HepG2 (cell line): ENCODE data around the gene MTSS2. TPM values are rescaled to one million over a fixed set of nuclear protein-coding genes. Genes with fewer than 3 reads are reported as not detected.

Experiments
- ATF1 ChIP-seq: IDR thresholded peaks from 2 replicates; pipeline ENCODE4 v1.6.1; 2016; ENCODE audit warnings: mild to moderate bottlenecking, control low read depth
- CAMTA2 ChIP-seq: sonication (generic); formaldehyde crosslinking; IDR thresholded peaks from 2 replicates; pipeline ENCODE4 v1.4.0; 2020; ENCODE audit warnings: mild to moderate bottlenecking, missing genetic modification reagents, borderline replicate concordance
- CREB3 ChIP-seq: sonication (generic); formaldehyde crosslinking; IDR thresholded peaks from 2 replicates; pipeline ENCODE4 v1.5.0; 2020; ENCODE audit warnings: missing genetic modification reagents
- DNMT1 ChIP-seq: sonication (generic); formaldehyde crosslinking; IDR thresholded peaks from 2 replicates; pipeline ENCODE4 v1.5.1; 2020; ENCODE audit warnings: mild to moderate bottlenecking, missing genetic modification reagents
- FOXC1 ChIP-seq: sonication (generic); formaldehyde crosslinking; IDR thresholded peaks from 2 replicates; pipeline ENCODE4 v1.8.0; 2022; ENCODE audit warnings: mild to moderate bottlenecking, missing genetic modification reagents, borderline replicate concordance
- HBP1 ChIP-seq: IDR thresholded peaks from 2 replicates; pipeline ENCODE4 v1.6.1; 2016; ENCODE audit warnings: low read depth, control low read depth
- HHEX ChIP-seq: IDR thresholded peaks from 2 replicates; pipeline ENCODE4 v1.6.1; 2016; ENCODE audit warnings: control low read depth
- PAX8 ChIP-seq: sonication (generic); formaldehyde crosslinking; IDR thresholded peaks from 2 replicates; pipeline ENCODE4 v1.8.0; 2022; ENCODE audit warnings: mild to moderate bottlenecking, missing genetic modification reagents, borderline replicate concordance
- PHF8 ChIP-seq: sonication (generic); formaldehyde crosslinking; IDR thresholded peaks from 2 replicates; pipeline ENCODE4 v1.5.0; 2020; ENCODE audit warnings: missing genetic modification reagents
- SETDB1 ChIP-seq: sonication (generic); formaldehyde crosslinking; IDR thresholded peaks from 2 replicates; pipeline ENCODE4 v1.5.1; 2020; ENCODE audit warnings: missing genetic modification reagents, mild to moderate bottlenecking, borderline replicate concordance
- TARDBP ChIP-seq: sonication (generic); formaldehyde crosslinking; IDR thresholded peaks from 2 replicates; pipeline ENCODE4 v1.8.0; 2022; ENCODE audit warnings: mild to moderate bottlenecking, missing genetic modification reagents
- ZHX2 ChIP-seq, 2 experiments: sonication (generic) in 1 of 2; formaldehyde crosslinking in 1 of 2; IDR thresholded peaks; 2 replicates each; pipeline versions ENCODE4 v1.6.1 to v1.9.0; 2014 to 2022; ENCODE audit warnings: antibody characterized with exemption in 1 of 2, borderline replicate concordance in 1 of 2, inconsistent platforms in 1 of 2, low read depth in 1 of 2, missing genetic modification reagents in 1 of 2
- ZKSCAN5 ChIP-seq: sonication (generic); formaldehyde crosslinking; IDR thresholded peaks from 2 replicates; pipeline ENCODE4 v1.5.1; 2020; ENCODE audit warnings: mild to moderate bottlenecking, missing genetic modification reagents
- ZNF276 ChIP-seq: sonication (generic); formaldehyde crosslinking; IDR thresholded peaks from 2 replicates; pipeline ENCODE4 v1.4.0; 2020; ENCODE audit warnings: mild to moderate bottlenecking, low read depth, missing genetic modification reagents
- ZNF468 ChIP-seq: sonication (generic); formaldehyde crosslinking; IDR thresholded peaks from 2 replicates; pipeline ENCODE4 v1.8.0; 2022; ENCODE audit warnings: mild to moderate bottlenecking, moderate library complexity, missing genetic modification reagents
- ZNF501 ChIP-seq: sonication (generic); formaldehyde crosslinking; IDR thresholded peaks from 2 replicates; pipeline ENCODE4 v1.5.1; 2020; ENCODE audit warnings: mild to moderate bottlenecking, moderate library complexity, missing genetic modification reagents
- ZNF709 ChIP-seq: sonication (generic); formaldehyde crosslinking; IDR thresholded peaks from 2 replicates; pipeline ENCODE4 v1.5.0; 2020; ENCODE audit warnings: mild to moderate bottlenecking, missing genetic modification reagents
- ZNF747 ChIP-seq: sonication (generic); formaldehyde crosslinking; IDR thresholded peaks from 2 replicates; pipeline ENCODE4 v1.8.1; 2023; ENCODE audit warnings: missing genetic modification reagents, mild to moderate bottlenecking, borderline replicate concordance
- ZNF879 ChIP-seq: sonication (generic); formaldehyde crosslinking; IDR thresholded peaks from 2 replicates; pipeline ENCODE4 v1.8.1; 2023; ENCODE audit warnings: missing genetic modification reagents
- polyA plus RNA-seq, 8 experiments: library from polyadenylated mRNA; depleted of rRNA in 3 of 8; stranded (reverse) in 7 of 8; unstranded in 1 of 8; fragments of >200 nt; fragmentation: Illumina TruSeq in 4 of 8; extraction: Trizol in 4 of 8; gene quantifications; 2 replicates each; pipeline versions ENCODE4 v1.2.1 to v1.2.3, GENCODE V29; 2011 to 2016; ENCODE audit warnings: low read depth in 4 of 8, missing spikeins in 1 of 8, mixed read lengths in 1 of 8; ENCODE audit not compliant: insufficient read depth in 1 of 8
- total RNA-seq, 5 experiments: library from RNA; depleted of rRNA; stranded (reverse); fragments of >200 nt; fragmentation: Illumina TruSeq; extraction: Trizol; gene quantifications; 2 replicates each; pipeline ENCODE4 v1.2.3, GENCODE V29; 2016; ENCODE audit warnings: low read depth in 1 of 5

The MTSS2 gene
- total and polyA plus RNA-seq, 2 of the 13 experiments (the other 11 are each of a cell fraction or from before 2014, with no cell fraction given): 132 to 242 TPM

GRCh38 chr16:70711211-70712031, 25.6 kb upstream of the MTSS2 start (continued):
- TF ChIP-seq FOXC1 (CRISPR knock-in tag) (peak; percentile 63), TARDBP (CRISPR knock-in tag) (peak; percentile 85), ZNF276 (CRISPR knock-in tag) (no peak), HHEX (CRISPR knock-in tag) (no peak), DNMT1 (CRISPR knock-in tag) (no peak), PHF8 (CRISPR knock-in tag) (peak; percentile 61), CAMTA2 (CRISPR knock-in tag) (no peak; the same call in 1 of the 2 replicates), HBP1 (0 out of 2 replicates have a peak, but pooled peaks have one; percentile 55), CREB3 (no peak), ZNF468 (CRISPR knock-in tag) (no peak), PAX8 (CRISPR knock-in tag) (no peak), ZNF709 (CRISPR knock-in tag) (no peak), ZNF879 (CRISPR knock-in tag) (no peak), ZNF747 (peak; percentile 94), ATF1 (CRISPR knock-in tag) (no peak), SETDB1 (CRISPR knock-in tag) (no peak), ZKSCAN5 (CRISPR knock-in tag) (no peak), ZNF501 (CRISPR knock-in tag) (peak; percentile 69), ZHX2 (IDR thresholded peaks at IDR 0.05; ENCODE audit: low read depth) (no peak), ZHX2 (CRISPR knock-in tag; IDR thresholded peaks at IDR 0.05; ENCODE audit: borderline replicate concordance) (no peak)
